H1 (cell line): ENCODE results near the gene TRPV6. TPM values are rescaled to one million over a fixed set of nuclear protein-coding genes. Genes with fewer than 3 reads are reported as not detected.

Experiments used
- CHD7 ChIP-seq: fragments of 300-600 bp; sonication (generic); IDR thresholded peaks from 2 replicates; pipeline ENCODE4 v1.7.1; 2012; ENCODE audit warnings: low read length, moderate library complexity, mild to moderate bottlenecking, inconsistent platforms; ENCODE audit not compliant: insufficient replicate concordance
- polyA plus RNA-seq, 7 experiments: library from polyadenylated mRNA; depleted of rRNA in 3 of 7; stranded (reverse) in 5 of 7; unstranded in 2 of 7; fragments of >200 nt in 5 of 7; fragments of 200-250 nt in 2 of 7; gene quantifications; 1 replicate in 5 of 7; 2 replicates in 1 of 7; 4 replicates in 1 of 7; pipeline versions ENCODE4 v1.2.1 to v1.2.3, GENCODE V29; 2011 to 2013; ENCODE audit warnings: missing spikeins in 2 of 7, mixed read lengths in 2 of 7
- total RNA-seq: library from RNA; stranded (reverse); fragmentation: NEBNext Ultra II Directional; extraction: Animal tissue kit (Norgen Biotek cat#: 25700); gene quantifications from 2 replicates; pipeline ENCODE4 v1.2.1, GENCODE V29; 2021

The TRPV6 gene
- total and polyA plus RNA-seq, 2 of the 8 experiments (the other 6 are each of a cell fraction or from before 2014, with no cell fraction given), result 0.52 to 1.1 TPM

- no peak for TF ChIP-seq CHD7
Observed at GRCh38 chr7:142910481-142910880, 24.9 kb upstream of the TRPV6 start (continued).
